H1 (cell line): Measurements from ENCODE around the gene LGI4. TPM values are rescaled to one million over a fixed set of nuclear protein-coding genes. Genes with fewer than 3 reads are reported as not detected.

Experiments used
- CTCF ChIA-PET: fragments of 300-600 bp; sonication (Branson Sonifier 250); formaldehyde crosslinking; loops from one replicate; lab custom pipeline; 2021; ENCODE audit not compliant: partially characterized antibody; lab: Charles Lee
- POLR2A ChIA-PET: fragments of 300-600 bp; sonication (Branson Sonifier 250); formaldehyde crosslinking; loops from one replicate; lab custom pipeline; 2021; ENCODE audit warnings: inconsistent platforms; ENCODE audit not compliant: partially characterized antibody; lab: Charles Lee
- DNase-seq, 2 experiments: peaks; one replicate each; pipeline versions ENCODE4 v3.0.0 to v3.0.0-alpha.2; 2010 to 2022; ENCODE audit warnings: low spot score in 2 of 2, low read depth in 1 of 2, mixed read lengths in 1 of 2
- FAIRE-seq: peaks from 2 replicates; lab custom pipeline; 2011; peaks lifted over from hg19 to GRCh38; lab: Jason Lieb, UNC
- H2AFZ ChIP-seq: 2 replicates; pipeline ENCODE4 v1.8.1; 2012; ENCODE audit warnings: low read length, inconsistent platforms
- H2AK5ac ChIP-seq: 2 replicates; pipeline ENCODE4 v1.6.1; 2013; ENCODE audit warnings: low read depth, low read length
- H2BK120ac ChIP-seq: replicated peaks from 2 replicates; pipeline ENCODE3; 2013; ENCODE audit warnings: low read depth, low read length, inconsistent platforms
- H2BK12ac ChIP-seq: 2 replicates; pipeline ENCODE4 v1.6.1; 2013; ENCODE audit warnings: low read depth, low read length
- H2BK15ac ChIP-seq: 2 replicates; pipeline ENCODE4 v1.6.1; 2013; ENCODE audit warnings: low read length
- H2BK20ac ChIP-seq: 2 replicates; pipeline ENCODE4 v1.6.1; 2013; ENCODE audit warnings: low read length
- H2BK5ac ChIP-seq: 2 replicates; pipeline ENCODE4 v1.6.1; 2013; ENCODE audit warnings: low read depth, low read length
- H3K14ac ChIP-seq: 2 replicates; pipeline ENCODE4 v1.6.1; 2013; ENCODE audit warnings: inconsistent platforms; ENCODE audit not compliant: insufficient read length
- H3K18ac ChIP-seq: 2 replicates; pipeline ENCODE4 v1.6.1; 2013; ENCODE audit warnings: low read length; ENCODE audit errors: extremely low read depth
- H3K23ac ChIP-seq: 2 replicates; pipeline ENCODE4 v1.6.1; 2013; ENCODE audit warnings: inconsistent platforms; ENCODE audit not compliant: insufficient read length
- H3K23me2 ChIP-seq: 2 replicates; pipeline ENCODE4 v1.6.1; 2013; ENCODE audit warnings: low read depth, low read length
- H3K27ac ChIP-seq: 2 replicates; pipeline ENCODE4 v1.6.1; 2011; ENCODE audit warnings: low read depth, low read length, inconsistent platforms
- H3K27me3 ChIP-seq, 4 experiments: replicated peaks in 1 of 4; 1 replicate in 1 of 4; 2 replicates in 3 of 4; pipeline versions ENCODE4 v1.6.1 to v1.8.1; 2011 to 2013; ENCODE audit warnings: low read length in 3 of 4, mild to moderate bottlenecking in 3 of 4, inconsistent platforms in 2 of 4, mixed read lengths in 2 of 4, moderate library complexity in 1 of 4; ENCODE audit not compliant: control insufficient read depth in 3 of 4, insufficient read depth in 3 of 4; ENCODE audit errors: extremely low read depth in 1 of 4
- H3K36me3 ChIP-seq, 4 experiments: 2 replicates each; pipeline versions ENCODE4 v1.6.1 to v1.8.1; 2011 to 2013; ENCODE audit warnings: mild to moderate bottlenecking in 4 of 4, low read length in 3 of 4, moderate library complexity in 2 of 4, control low read depth in 1 of 4, inconsistent platforms in 1 of 4; ENCODE audit not compliant: insufficient read depth in 4 of 4, control insufficient read depth in 2 of 4
- H3K4ac ChIP-seq: replicated peaks from 2 replicates; pipeline ENCODE3; 2013; ENCODE audit warnings: low read length, low read depth, mixed read lengths, inconsistent platforms; ENCODE audit not compliant: insufficient read length
- H3K4me1 ChIP-seq, 4 experiments: replicated peaks in 1 of 4; 1 replicate in 1 of 4; 2 replicates in 3 of 4; pipeline versions ENCODE4 v1.6.1 to v1.8.1; 2011 to 2013; ENCODE audit warnings: low read length in 3 of 4, inconsistent platforms in 2 of 4, mixed read lengths in 1 of 4; ENCODE audit not compliant: insufficient read depth in 4 of 4, control insufficient read depth in 3 of 4
- H3K4me2 ChIP-seq, 2 experiments: 2 replicates each; pipeline versions ENCODE4 v1.6.1 to v1.8.1; 2011 to 2013; ENCODE audit warnings: low read depth in 2 of 2, low read length in 2 of 2, control low read depth in 1 of 2, inconsistent platforms in 1 of 2, mild to moderate bottlenecking in 1 of 2; ENCODE audit not compliant: insufficient read depth in 1 of 2
- H3K4me3 ChIP-seq, 4 experiments: fragments of 200-600, 300-600 bp in 1 of 4; sonication (generic), shearing (Covaris generic), sonication (Bioruptor Twin) in 1 of 4; 2 replicates each; pipeline versions ENCODE4 v1.5.1 to v1.8.1; 2011 to 2016; ENCODE audit warnings: low read length in 4 of 4, low read depth in 3 of 4, control low read depth in 2 of 4, inconsistent platforms in 2 of 4, mild to moderate bottlenecking in 2 of 4, mixed read lengths in 1 of 4, moderate library complexity in 1 of 4; ENCODE audit not compliant: insufficient read depth in 2 of 4; ENCODE audit errors: extremely low read depth in 1 of 4
- H3K56ac ChIP-seq: replicated peaks from 2 replicates; pipeline ENCODE3; 2013; ENCODE audit warnings: low read depth, mild to moderate bottlenecking, mixed read lengths, low read length, inconsistent platforms; ENCODE audit not compliant: insufficient read length
- H3K79me1 ChIP-seq: 2 replicates; pipeline ENCODE4 v1.6.1; 2013; ENCODE audit warnings: low read depth, low read length, control low read depth
- H3K79me2 ChIP-seq, 2 experiments: 2 replicates each; pipeline versions ENCODE4 v1.6.1 to v1.8.1; 2012 to 2013; ENCODE audit warnings: low read length in 2 of 2, mild to moderate bottlenecking in 2 of 2, inconsistent platforms in 1 of 2; ENCODE audit not compliant: insufficient read depth in 2 of 2, control insufficient read depth in 1 of 2
- H3K9ac ChIP-seq, 4 experiments: replicated peaks in 1 of 4; 1 replicate in 1 of 4; 2 replicates in 3 of 4; pipeline versions ENCODE4 v1.6.1 to v1.8.1; 2011 to 2013; ENCODE audit warnings: low read depth in 3 of 4, low read length in 3 of 4, control low read depth in 2 of 4, mild to moderate bottlenecking in 2 of 4, moderate library complexity in 2 of 4, inconsistent platforms in 1 of 4; ENCODE audit errors: extremely low read depth in 1 of 4
- H3K9me3 ChIP-seq, 2 experiments: 2 replicates each; pipeline versions ENCODE4 v1.6.1 to v1.8.1; 2012 to 2013; ENCODE audit warnings: mild to moderate bottlenecking in 2 of 2, moderate library complexity in 2 of 2, control low read depth in 1 of 2, inconsistent platforms in 1 of 2, low read depth in 1 of 2, low read length in 1 of 2, mixed read lengths in 1 of 2; ENCODE audit not compliant: insufficient read depth in 2 of 2
- H4K20me1 ChIP-seq, 2 experiments: replicated peaks in 1 of 2; 2 replicates each; pipeline versions ENCODE3 to v1.8.1; 2011 to 2013; ENCODE audit warnings: inconsistent platforms in 2 of 2, low read length in 2 of 2, mild to moderate bottlenecking in 1 of 2; ENCODE audit not compliant: insufficient read depth in 2 of 2, control insufficient read depth in 1 of 2
- H4K5ac ChIP-seq: 2 replicates; pipeline ENCODE4 v1.6.1; 2013; ENCODE audit warnings: low read length, low read depth, mixed read lengths, inconsistent platforms; ENCODE audit not compliant: insufficient read length
- H4K8ac ChIP-seq: 2 replicates; pipeline ENCODE4 v1.8.0; 2013; ENCODE audit warnings: mild to moderate bottlenecking, moderate library complexity, low read length, inconsistent platforms; ENCODE audit not compliant: insufficient read depth; ENCODE audit errors: extremely low read depth
- H4K91ac ChIP-seq: replicated peaks from 2 replicates; pipeline ENCODE3; 2013; ENCODE audit warnings: low read length, mixed read lengths, inconsistent platforms; ENCODE audit not compliant: insufficient read length
- ASH2L ChIP-seq: fragments of 200-600, 300-600 bp; sonication (generic); IDR thresholded peaks from one replicate; pipeline ENCODE4 v1.7.1; 2017; ENCODE audit warnings: low read length
- BCL11A ChIP-seq, 2 experiments: IDR thresholded peaks; one replicate each; pipeline ENCODE4 v1.6.1; 2011; ENCODE audit warnings: low read depth in 2 of 2, low read length in 2 of 2, mild to moderate bottlenecking in 2 of 2
- CHD1 ChIP-seq: IDR thresholded peaks from 2 replicates; pipeline ENCODE4 v1.6.1; 2012; ENCODE audit warnings: low read depth, low read length, improper control_type of control experiment
- CHD2 ChIP-seq: IDR thresholded peaks from 2 replicates; pipeline ENCODE4 v1.6.1; 2012; ENCODE audit warnings: low read length, improper control_type of control experiment
- CREB1 ChIP-seq: IDR thresholded peaks from 2 replicates; pipeline ENCODE4 v1.6.1; 2012; ENCODE audit warnings: inconsistent platforms
- KDM5A ChIP-seq: fragments of 200-600 bp; IDR thresholded peaks from 2 replicates; pipeline ENCODE4 v1.7.1; 2012; ENCODE audit warnings: mild to moderate bottlenecking, low read length, inconsistent platforms, mixed read lengths
- MAFK ChIP-seq: IDR thresholded peaks from 2 replicates; pipeline ENCODE4 v1.6.1; 2012; ENCODE audit warnings: low read depth, mild to moderate bottlenecking, improper control_type of control experiment, low read length
- NANOG ChIP-seq: IDR thresholded peaks from 2 replicates; pipeline ENCODE4 v1.6.1; 2011; ENCODE audit warnings: low read length, low read depth, mild to moderate bottlenecking, inconsistent platforms; ENCODE audit not compliant: insufficient read depth, poor library complexity, severe bottlenecking
- RBBP5 ChIP-seq: IDR thresholded peaks from 2 replicates; pipeline ENCODE4 v1.7.1; 2012; ENCODE audit warnings: low read depth, mild to moderate bottlenecking, inconsistent platforms, low read length, moderate library complexity, borderline replicate concordance
- SIN3A ChIP-seq, 2 experiments: IDR thresholded peaks in 1 of 2; conservative IDR thresholded peaks in 1 of 2; 2 replicates each; pipeline ENCODE4 v1.6.1; 2011 to 2012; ENCODE audit warnings: low read length in 2 of 2, improper control_type of control experiment in 1 of 2, low read depth in 1 of 2, mild to moderate bottlenecking in 1 of 2
- SP1 ChIP-seq: IDR thresholded peaks from 2 replicates; pipeline ENCODE4 v1.6.1; 2011; ENCODE audit warnings: low read depth, low read length
- SP4 ChIP-seq: IDR thresholded peaks from 2 replicates; pipeline ENCODE4 v1.6.1; 2012; ENCODE audit warnings: low read length, inconsistent platforms
- SRF ChIP-seq: IDR thresholded peaks from 2 replicates; pipeline ENCODE4 v1.6.1; 2011; ENCODE audit warnings: mild to moderate bottlenecking, low read depth, low read length, moderate library complexity
- YY1 ChIP-seq: IDR thresholded peaks from 2 replicates; pipeline ENCODE4 v1.6.1; 2011; ENCODE audit warnings: low read depth, mild to moderate bottlenecking, low read length
- WGBS, 2 experiments: shearing (Covaris generic) in 1 of 2; methylation state at CpG; one replicate each; pipeline versions ENCODE4 v1.1.6 to v1.1.7; 2013 to 2015; ENCODE audit warnings: low lambda C conversion rate in 2 of 2, mixed read lengths in 2 of 2, inconsistent platforms in 1 of 2, low coverage in 1 of 2, missing lambda C conversion rate in 1 of 2; ENCODE audit not compliant: insufficient replicate concordance in 2 of 2, insufficient coverage in 1 of 2, insufficient read length in 1 of 2; ENCODE audit errors: extremely low coverage in 1 of 2, missing lambda C conversion rate in 1 of 2; 5-methylcytosine and 5-hydroxymethylcytosine counted together
- polyA plus RNA-seq, 7 experiments: library from polyadenylated mRNA; depleted of rRNA in 3 of 7; stranded (reverse) in 5 of 7; unstranded in 2 of 7; fragments of >200 nt in 5 of 7; fragments of 200-250 nt in 2 of 7; gene quantifications; 1 replicate in 5 of 7; 2 replicates in 1 of 7; 4 replicates in 1 of 7; pipeline versions ENCODE4 v1.2.1 to v1.2.3, GENCODE V29; 2011 to 2013; ENCODE audit warnings: missing spikeins in 2 of 7, mixed read lengths in 2 of 7
- total RNA-seq: library from RNA; stranded (reverse); fragmentation: NEBNext Ultra II Directional; extraction: Animal tissue kit (Norgen Biotek cat#: 25700); gene quantifications from 2 replicates; pipeline ENCODE4 v1.2.1, GENCODE V29; 2021
- TF ChIP-seq, protein P1 (sequence below): IDR thresholded peaks from 2 replicates; pipeline ENCODE4 v1.6.1; 2012; ENCODE audit warnings: inconsistent platforms

LGI4 gene
- total and polyA plus RNA-seq, 2 of the 8 experiments (the other 6 are each of a cell fraction or from before 2014, with no cell fraction given) = 2.0 to 8.2 TPM

DNA sequence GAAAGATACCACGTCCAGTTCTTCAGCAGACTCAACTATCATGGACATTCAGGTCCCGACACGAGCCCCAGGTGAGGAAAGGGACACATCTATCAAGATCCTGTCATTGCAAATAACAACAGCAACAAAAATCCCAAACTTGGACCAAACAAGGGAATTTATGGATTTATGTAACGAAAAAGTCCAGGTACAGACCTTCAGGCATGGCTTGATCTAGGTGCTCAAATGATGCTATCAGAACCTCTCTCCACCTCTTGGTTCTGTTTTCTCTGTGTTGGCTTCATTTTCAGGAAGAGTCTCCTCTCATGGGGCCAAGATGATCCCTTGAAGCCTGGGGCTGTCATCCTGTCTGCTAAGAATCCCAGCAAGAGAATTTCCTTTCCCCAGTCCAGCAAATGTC lies 22.6 kb upstream of the LGI4 start:
- WGBS, 2 experiments = 90% methylated on average over 4 of the region's 4 CpGs; no CpG with 5 or more reads in 1 of the 2 experiments
- no peak overlapping the region for H3K4me3 ChIP-seq
- peaks cover 1 to 5% of the 10 kb centered on the region in 2 experiments for H4K20me1 ChIP-seq
- H2BK120ac ChIP-seq = no peak overlapping the region
- H3K27me3 ChIP-seq = peaks cover 0 to 5% (median 3%) of the 10 kb centered on the region in 4 experiments; a peak in 3 of 7 replicates
- no peak overlapping the region for H3K23ac ChIP-seq
- H4K91ac ChIP-seq = no peak overlapping the region
- H4K8ac ChIP-seq = no peak overlapping the region
- TF ChIP-seq RBBP5 = no peak
- TF ChIP-seq ASH2L = no peak
- TF ChIP-seq MAFK = no peak
- TF ChIP-seq NANOG = no peak
- TF ChIP-seq CHD1 = no peak
- TF ChIP-seq, protein P1, sequence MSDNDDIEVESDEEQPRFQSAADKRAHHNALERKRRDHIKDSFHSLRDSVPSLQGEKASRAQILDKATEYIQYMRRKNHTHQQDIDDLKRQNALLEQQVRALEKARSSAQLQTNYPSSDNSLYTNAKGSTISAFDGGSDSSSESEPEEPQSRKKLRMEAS = no peak
- no peak for TF ChIP-seq SIN3A (conservative IDR thresholded peaks at IDR 0.05 in 1 of 2, IDR thresholded peaks at IDR 0.05 in 1 of 2; ENCODE audit: low read depth in 1 of 2, low read length in 2 of 2)
- TF ChIP-seq CREB1 = no peak
- no peak for TF ChIP-seq BCL11A (IDR thresholded peaks at IDR 0.05; ENCODE audit: low read depth in 2 of 2, low read length in 2 of 2)
- no peak for TF ChIP-seq KDM5A
- no peak for TF ChIP-seq YY1
- TF ChIP-seq CHD2 = no peak
- no peak for TF ChIP-seq SP4
- no peak for TF ChIP-seq SRF
- no peak for TF ChIP-seq SP1
- H2BK20ac ChIP-seq = no peak overlapping the region
- H3K79me1 ChIP-seq = peaks cover 6% of the 10 kb centered on the region
- no peak overlapping the region for H3K4ac ChIP-seq
- H3K9me3 ChIP-seq = no peaks in the 10 kb centered on the region
- H3K4me1 ChIP-seq = peaks cover 4 to 13% (median 11%) of the 10 kb centered on the region in 4 experiments
- no peak overlapping the region for H3K14ac ChIP-seq
- H2AK5ac ChIP-seq = no peak overlapping the region
- no peak overlapping the region for H3K18ac ChIP-seq
- no peak overlapping the region for H3K56ac ChIP-seq
- ChIA-PET POLR2A (interaction anchor here (0.7 to 1.9 kb wide), 3 partner anchors 9 to 15 kb away, joined by 3 to 6 read pairs (median 3); no protein-coding TSS in a partner anchor), CTCF (interaction anchor here (2.5 kb wide), 1 partner anchor 16 kb away, joined by 15 read pairs; the partner anchor contains the start of gene FXYD7)
- H2BK5ac ChIP-seq = no peak overlapping the region
- FAIRE-seq (no peak), DNase-seq (no peak)
- H4K5ac ChIP-seq = no peak overlapping the region
- no peak overlapping the region for H3K4me2 ChIP-seq
- H2AFZ ChIP-seq = no peak overlapping the region
- H2BK15ac ChIP-seq = no peak overlapping the region
- no peak overlapping the region for H2BK12ac ChIP-seq
- no peak overlapping the region for H3K9ac ChIP-seq
- H3K23me2 ChIP-seq = peaks cover 9% of the 10 kb centered on the region; the same call in 1 of the 2 replicates
- peaks cover 5 to 42% (median 20%) of the 10 kb centered on the region in 4 experiments; a peak in 6 of 8 replicates for H3K36me3 ChIP-seq
- peaks cover 0 to 11% of the 10 kb centered on the region in 2 experiments; a peak in 1 of 4 replicates for H3K79me2 ChIP-seq
- no peak overlapping the region for H3K27ac ChIP-seq
